ENCODE data around the gene CFD. TPM values are rescaled to one million over a fixed set of nuclear protein-coding genes. Genes with fewer than 3 reads are reported as not detected.

Gene CFD
- total RNA-seq, 1 experiment from 2014 or later, result not detected

GRCh38 chr19:904545-904944, 45.1 kb downstream of the CFD start:
- no peak for DNase-seq (ENCODE audit: low read depth)

- no peak for DNase-seq (ENCODE audit: low read depth)
These were observed 47.0 kb downstream of the CFD start for GRCh38 chr19:906480-906879.

GRCh38 chr19:907183-907853, 47.9 kb downstream of the CFD start:
- DNase-seq (ENCODE audit: low read depth), result no peak

- no peak for DNase-seq (ENCODE audit: low read depth)
These were observed 52.0 kb downstream of the CFD start for GRCh38 chr19:911197-912033.

- DNase-seq (ENCODE audit: low read depth), result no peak
These were observed 53.0 kb downstream of the CFD start for GRCh38 chr19:912181-913079.

Small RNA genes lying within 50 kb of the gene (small RNA-seq; reads per million reads assigned to genes)
- not detected for gene MIR3187
- 1.2 reads per million, percentile 76 among the genes with 10 or more reads in this experiment for gene RNU6-9

Other genes starting within 250 kb of the CFD start
- 86.9 and 100 TPM in 2 replicates for gene POLRMT, start 226.1 kb upstream of the CFD start, total RNA-seq (2014; rRNA removed; shearing (Covaris generic))
- gene FGF22, start 219.8 kb upstream of the CFD start, total RNA-seq (2014; rRNA removed; shearing (Covaris generic)), result not detected in 2 replicates
- 86.5 and 130 TPM in 2 replicates for gene RNF126, start 196.4 kb upstream of the CFD start, total RNA-seq (2014; rRNA removed; shearing (Covaris generic))
- gene FSTL3, start 183.3 kb upstream of the CFD start, total RNA-seq (2014; rRNA removed; shearing (Covaris generic)), result 14.5 and 19.7 TPM in 2 replicates
- not detected in 2 replicates for gene PRSS57, start 164.2 kb upstream of the CFD start, total RNA-seq (2014; rRNA removed; shearing (Covaris generic))
- not detected in 2 replicates for gene PALM, start 150.7 kb upstream of the CFD start, total RNA-seq (2014; rRNA removed; shearing (Covaris generic))
- 0.02 and 0.13 TPM in 2 replicates for gene MISP, start 108.6 kb upstream of the CFD start, total RNA-seq (2014; rRNA removed; shearing (Covaris generic))
- 276 and 447 TPM in 2 replicates for gene PTBP1, start 62.2 kb upstream of the CFD start, total RNA-seq (2014; rRNA removed; shearing (Covaris generic))
- gene PLPPR3, start 37.7 kb upstream of the CFD start, total RNA-seq (2014; rRNA removed; shearing (Covaris generic)), result 0.30 TPM in 1 of 2 replicates, not detected in the other
- gene AZU1, start 31.8 kb upstream of the CFD start, total RNA-seq (2014; rRNA removed; shearing (Covaris generic)), result not detected in 2 replicates
- not detected in 2 replicates for gene PRTN3, start 18.7 kb upstream of the CFD start, total RNA-seq (2014; rRNA removed; shearing (Covaris generic))
- not detected in 2 replicates for gene ELANE, start 7.4 kb upstream of the CFD start, total RNA-seq (2014; rRNA removed; shearing (Covaris generic))
- 18.1 and 20.8 TPM in 2 replicates for gene MED16, start 33.5 kb downstream of the CFD start, total RNA-seq (2014; rRNA removed; shearing (Covaris generic))
- gene RNU6-9, start 33.8 kb downstream of the CFD start, total RNA-seq (2014; rRNA removed; shearing (Covaris generic)), result not detected in 2 replicates
- 32.2 and 42.2 TPM in 2 replicates for gene R3HDM4, start 53.6 kb downstream of the CFD start, total RNA-seq (2014; rRNA removed; shearing (Covaris generic))
- gene KISS1R, start 57.7 kb downstream of the CFD start, total RNA-seq (2014; rRNA removed; shearing (Covaris generic)), result not detected in 2 replicates
- gene ARID3A, start 66.4 kb downstream of the CFD start, total RNA-seq (2014; rRNA removed; shearing (Covaris generic)), result 4.3 and 8.0 TPM in 2 replicates
- gene WDR18, start 124.7 kb downstream of the CFD start, total RNA-seq (2014; rRNA removed; shearing (Covaris generic)), result 197 and 221 TPM in 2 replicates
- gene GRIN3B, start 140.8 kb downstream of the CFD start, total RNA-seq (2014; rRNA removed; shearing (Covaris generic)), result 0.03 TPM in 1 of 2 replicates, not detected in the other
- 127 and 130 TPM in 2 replicates for gene TMEM259, start 161.5 kb downstream of the CFD start, total RNA-seq (2014; rRNA removed; shearing (Covaris generic))
- not detected in 2 replicates for gene RNU6-2, start 161.9 kb downstream of the CFD start, total RNA-seq (2014; rRNA removed; shearing (Covaris generic))
- gene CNN2, start 166.9 kb downstream of the CFD start, total RNA-seq (2014; rRNA removed; shearing (Covaris generic)), result 122 and 196 TPM in 2 replicates
- 2.0 and 3.0 TPM in 2 replicates for gene ABCA7, start 180.4 kb downstream of the CFD start, total RNA-seq (2014; rRNA removed; shearing (Covaris generic))
- 1.4 TPM in 2 replicates for gene ARHGAP45, start 207.5 kb downstream of the CFD start, total RNA-seq (2014; rRNA removed; shearing (Covaris generic))
- gene POLR2E, start 235.7 kb downstream of the CFD start, total RNA-seq (2014; rRNA removed; shearing (Covaris generic)), result 231 and 271 TPM in 2 replicates
- 221 and 243 TPM in 2 replicates for gene GPX4, start 244.3 kb downstream of the CFD start, total RNA-seq (2014; rRNA removed; shearing (Covaris generic))